Measurements from ENCODE around the gene ATG2B.

GRCh38 chr14:96268431-96269358 lies 94.4 kb downstream of the ATG2B start:
- TF ChIP-seq POLR2A (IDR thresholded peaks at IDR 0.05; ENCODE audit: low read depth, low read length) (no peak), PAX5 (IDR thresholded peaks at IDR 0.05; ENCODE audit: insufficient read depth, low read length, severe bottlenecking) (no peak), POLR2AphosphoS5 (IDR thresholded peaks at IDR 0.05; ENCODE audit: low read depth, low read length) (no peak), TAF1 (IDR thresholded peaks at IDR 0.05; ENCODE audit: low read depth, low read length) (no peak)

Measured in GM12891 (cell line).